Right ventricle myocardium superior (tissue), 1 donor: Measurements from ENCODE around the gene COL4A3. TPM values are rescaled to one million over a fixed set of nuclear protein-coding genes. Genes with fewer than 3 reads are reported as not detected.
A peak's percentile ranks its signal among the peaks of the same experiment; 100 is the strongest.

Experiments
- ATAC-seq: fragments of 200-7000 bp; cut with Tn5 transposase; one replicate; pipeline ENCODE4 v1.9.1; 2020; ENCODE audit warnings: mild to moderate bottlenecking; ENCODE audit not compliant: poor library complexity
- DNase-seq: peaks from one replicate; pipeline ENCODE4 v3.0.0-alpha.2; 2020
- intact Hi-C: fragments of 100-400 bp; cut with DNase I; formaldehyde crosslinking; loops from one replicate; pipeline ENCODE4 v1.11.2; 2022
- total RNA-seq: library from RNA; stranded (reverse); fragmentation: NEBNext Ultra II Directional; extraction: Animal tissue kit (Norgen Biotek cat#: 25700); gene quantifications from one replicate; pipeline ENCODE4 v1.2.1, GENCODE V29; 2021
- donor health status: DM: no; HTN: yes; CAD: no; lungs with severe emphysema.

COL4A3 gene
- total RNA-seq, 1 donor from 2014 or later = 5.8 TPM

DNA sequence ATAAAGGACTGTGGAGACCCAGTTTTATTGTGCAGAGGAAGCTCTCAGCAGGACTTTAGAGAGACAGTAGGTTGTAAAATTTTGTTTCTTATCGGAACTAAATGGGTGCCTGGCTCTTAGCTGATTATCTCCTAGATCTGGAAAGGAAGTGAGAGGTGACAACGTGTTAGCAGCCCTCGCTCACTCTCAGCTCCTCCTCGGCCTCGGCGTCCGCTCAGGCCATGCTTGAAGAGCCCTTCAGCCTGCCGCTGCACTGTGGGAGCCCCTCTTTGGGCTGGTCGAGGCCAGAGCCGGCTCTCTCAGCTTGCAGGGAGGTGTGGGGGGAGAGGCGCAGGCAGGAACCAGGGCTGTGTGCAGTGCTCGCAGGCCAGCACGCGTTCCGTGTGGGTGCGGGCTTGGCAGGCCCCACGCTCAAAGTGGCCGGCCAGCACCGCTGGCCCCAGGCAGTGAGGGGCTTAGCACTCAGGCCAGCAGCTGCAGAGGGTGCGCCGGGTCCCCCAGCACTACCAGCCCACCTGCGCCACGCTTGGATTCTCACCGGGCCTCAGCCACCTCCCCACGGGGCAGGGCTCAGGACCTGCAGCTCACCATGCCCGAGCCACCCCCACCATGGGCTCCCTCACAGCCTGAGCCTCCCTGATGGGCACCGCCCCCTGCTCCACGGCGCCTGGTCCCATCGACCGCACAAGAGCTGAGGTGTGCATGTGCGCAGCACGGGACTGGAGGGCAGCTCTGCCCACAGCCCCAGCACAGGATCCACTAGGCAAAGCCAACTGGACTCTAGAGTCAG is 156.1 kb downstream of the COL4A3 start:
- DNase-seq = no peak
- intact Hi-C loops = no loop called here
- ATAC-seq = no peak

DNA sequence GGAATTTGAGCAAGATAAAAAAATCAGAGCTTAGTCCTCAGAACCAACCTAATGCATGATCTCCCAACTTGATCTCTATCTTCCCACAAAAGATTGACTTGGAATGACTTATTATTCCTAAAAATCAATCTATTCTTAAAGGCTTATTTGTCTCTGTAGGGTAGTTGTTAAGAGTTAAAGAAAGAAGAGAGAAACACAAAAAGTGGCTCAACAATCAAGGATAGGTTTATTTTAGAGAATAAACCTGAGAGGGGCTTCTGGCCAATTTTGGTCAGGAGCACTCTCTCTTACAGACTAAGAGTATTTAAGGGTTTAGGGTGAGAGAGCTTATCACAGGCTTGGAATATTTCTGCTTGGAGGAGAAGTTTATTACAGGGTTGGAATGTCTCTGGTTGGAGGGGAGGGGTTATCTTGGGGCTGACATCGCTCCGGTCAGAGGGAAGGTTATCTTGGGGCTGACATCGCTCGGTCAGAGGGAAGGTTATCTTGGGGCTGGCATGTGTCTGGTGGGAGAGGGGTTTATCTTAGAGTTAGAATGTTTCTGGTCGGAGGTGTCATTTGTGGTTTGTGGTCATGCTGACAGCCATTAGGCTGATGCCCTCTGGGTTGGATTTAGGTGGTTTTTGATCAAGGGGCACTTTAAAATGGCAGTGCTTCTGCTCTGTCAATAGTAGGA is 158.2 kb downstream of the COL4A3 start:
- no peak for ATAC-seq
- intact Hi-C loops = no loop called here
- no peak for DNase-seq

DNA sequence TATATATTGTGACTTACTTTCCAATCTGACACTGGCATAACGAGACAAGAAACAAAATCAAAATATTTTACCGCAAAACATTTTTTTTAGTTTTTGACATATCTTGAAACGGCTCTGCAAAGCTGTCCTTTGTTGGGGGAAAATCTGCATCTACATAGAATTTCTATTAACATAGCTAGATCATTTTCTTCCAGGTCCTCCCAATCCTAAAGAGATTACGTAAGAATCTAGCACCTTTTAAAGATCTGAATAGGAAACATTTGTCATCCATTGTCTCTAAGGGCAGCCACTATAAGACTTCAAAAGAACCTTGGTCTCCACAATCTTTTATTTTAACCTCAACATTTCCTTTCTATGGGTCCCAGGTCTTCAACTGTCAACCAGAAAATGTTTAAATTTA is 159.4 kb downstream of the COL4A3 start:
- DNase-seq (no peak), ATAC-seq (no peak)
- intact Hi-C loops = no loop called here

DNA sequence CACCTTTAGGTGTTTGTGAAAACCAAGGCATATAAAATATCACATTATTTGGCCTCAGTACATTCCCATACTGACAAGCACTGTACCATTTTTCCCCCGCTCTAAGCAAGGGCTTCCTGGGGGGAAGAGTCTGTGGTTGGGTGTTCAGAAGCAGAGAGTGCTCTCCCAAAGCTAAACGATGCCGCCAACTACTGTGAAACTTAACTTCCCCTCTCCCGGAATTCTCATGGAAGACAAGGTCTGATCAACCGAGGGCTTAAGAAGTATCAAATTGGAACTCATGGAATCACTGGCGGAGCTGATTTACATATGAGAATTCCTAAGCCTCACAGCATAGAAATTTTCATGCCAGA is 160.2 kb downstream of the COL4A3 start:
- intact Hi-C loops = no loop called here
- ATAC-seq (peak; percentile 45), DNase-seq (no peak)

DNA sequence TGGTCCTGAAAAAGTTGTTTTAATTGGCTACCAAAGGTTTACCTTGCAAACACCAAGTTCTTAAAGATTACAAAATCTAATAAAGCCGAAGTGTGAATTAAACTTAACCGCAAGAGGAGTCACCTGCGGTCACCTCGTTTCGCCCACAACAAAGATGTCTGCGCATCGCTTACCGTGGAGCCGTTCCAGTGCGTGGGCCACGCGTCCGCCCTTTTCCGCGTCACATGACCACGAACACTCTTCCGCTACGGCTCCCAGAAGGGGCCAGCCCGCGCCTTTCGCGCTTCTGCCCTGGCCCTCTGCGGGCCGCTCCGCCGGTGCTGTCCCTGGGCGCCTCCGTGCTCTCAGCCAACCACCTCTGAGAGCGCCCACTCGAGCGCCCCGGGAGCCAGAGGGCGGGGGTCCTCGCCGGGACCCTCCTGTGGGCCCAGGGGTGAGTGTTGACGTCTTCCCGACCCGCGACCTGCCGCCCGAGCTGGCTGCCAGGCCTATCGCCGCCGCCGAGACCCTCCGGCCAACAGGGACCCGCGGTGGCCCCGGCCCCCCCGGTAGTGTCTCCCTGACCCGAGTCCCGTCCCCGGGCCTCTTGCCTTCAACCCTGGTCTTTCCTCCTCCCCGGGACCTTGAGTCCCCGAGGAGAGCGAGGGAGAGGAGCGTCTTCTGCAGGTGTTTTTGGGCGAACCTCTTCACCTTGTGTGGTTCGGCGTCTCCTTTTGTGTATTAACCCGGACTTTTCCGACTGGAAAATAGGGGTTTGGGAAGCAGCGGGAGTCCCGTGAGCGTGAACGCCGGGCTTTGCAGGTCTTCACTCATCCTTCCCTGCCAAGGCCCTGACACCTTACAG is 160.8 kb downstream of the COL4A3 start, which contains the start of gene MFF:
Gene MFF (plus strand): TSS at position 257 of the 844 bp plus-strand sequence. CDS start 5,415 bp downstream, outside the sequence.
- peak; percentile 96 for DNase-seq
- intact Hi-C loops = no loop called here
- ATAC-seq = peak; percentile 100

DNA sequence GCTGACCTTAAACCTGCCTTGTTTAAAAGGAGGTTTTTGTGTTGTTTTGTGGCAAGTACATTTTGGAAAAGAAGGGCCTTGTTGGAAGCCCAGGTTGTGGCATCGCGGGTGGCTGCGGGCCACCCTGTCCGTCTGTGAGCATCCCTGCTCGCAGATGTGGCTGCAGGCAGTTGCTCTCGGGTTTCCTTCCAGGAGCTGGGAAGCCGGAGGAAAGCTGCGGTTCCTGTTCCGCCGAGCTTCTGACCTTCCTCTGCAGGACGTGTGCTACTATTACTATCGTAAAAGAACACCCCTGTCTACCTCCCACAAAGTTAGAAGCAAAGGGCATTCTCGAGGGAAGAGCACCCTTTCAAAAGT is 161.4 kb downstream of the COL4A3 start:
- peak; percentile 56 for ATAC-seq
- intact Hi-C loops = no loop called here
- peak; percentile 44 for DNase-seq

DNA sequence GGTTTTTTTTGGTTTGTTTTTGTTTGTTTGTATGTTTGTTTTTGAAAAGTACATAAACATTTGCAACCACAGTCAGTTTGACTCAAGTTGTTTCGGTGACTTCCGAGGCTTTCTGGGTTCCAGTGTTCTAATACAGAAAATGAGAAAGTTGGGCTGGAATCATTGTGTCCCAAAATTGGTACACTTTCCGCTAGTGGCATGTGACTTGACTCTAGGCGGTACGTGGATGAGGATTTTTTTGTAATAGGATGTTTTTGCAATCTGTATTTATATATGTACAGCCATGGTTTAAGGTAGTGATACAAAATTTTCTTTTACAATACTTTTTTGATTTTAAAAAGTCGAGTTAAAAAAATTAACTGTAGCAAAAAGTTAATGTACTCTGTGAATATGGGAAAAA is 162.4 kb downstream of the COL4A3 start:
- no peak for ATAC-seq
- intact Hi-C loops = no loop called here
- no peak for DNase-seq

DNA sequence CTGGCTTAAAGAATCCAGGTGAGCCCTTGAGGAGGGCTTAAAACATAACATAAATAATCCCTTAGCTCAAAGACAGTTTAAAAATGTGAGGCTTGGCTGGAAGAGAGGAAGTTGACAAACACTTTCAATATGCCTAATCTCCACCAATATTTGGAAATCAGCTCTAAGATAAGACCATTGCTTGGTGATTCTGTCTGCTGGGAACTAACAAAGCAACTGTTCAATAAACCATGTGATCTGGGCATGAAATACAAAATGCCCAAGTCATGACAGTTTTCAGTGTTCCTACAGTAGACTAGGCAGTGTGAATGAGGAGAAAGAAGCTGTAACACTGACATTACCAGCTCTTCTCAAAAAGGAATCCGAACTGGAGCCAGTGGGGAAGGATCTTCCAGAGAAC is 171.3 kb downstream of the COL4A3 start:
- ATAC-seq (no peak), DNase-seq (no peak)
- intact Hi-C loops = no loop called here

DNA sequence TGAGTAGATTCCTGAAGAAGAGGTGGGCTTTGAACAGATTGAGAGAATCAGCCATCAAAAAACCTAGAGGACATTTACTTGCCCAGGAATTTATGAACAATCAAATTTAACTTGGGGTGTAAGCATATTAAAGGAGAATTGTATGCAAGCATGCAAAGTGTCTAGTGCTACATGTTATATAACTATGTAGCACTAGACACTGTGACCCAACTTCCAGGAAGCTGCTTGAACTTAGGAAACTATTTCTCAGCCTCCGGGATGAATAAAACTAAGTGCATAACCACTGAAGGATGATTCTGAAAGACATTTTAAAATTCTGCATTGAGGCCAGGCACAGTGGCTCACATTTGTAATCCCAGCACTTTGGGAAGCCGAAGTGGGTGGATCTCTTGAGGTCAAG is 173.0 kb downstream of the COL4A3 start:
- ATAC-seq (no peak), DNase-seq (no peak)
- intact Hi-C loops = no loop called here

DNA sequence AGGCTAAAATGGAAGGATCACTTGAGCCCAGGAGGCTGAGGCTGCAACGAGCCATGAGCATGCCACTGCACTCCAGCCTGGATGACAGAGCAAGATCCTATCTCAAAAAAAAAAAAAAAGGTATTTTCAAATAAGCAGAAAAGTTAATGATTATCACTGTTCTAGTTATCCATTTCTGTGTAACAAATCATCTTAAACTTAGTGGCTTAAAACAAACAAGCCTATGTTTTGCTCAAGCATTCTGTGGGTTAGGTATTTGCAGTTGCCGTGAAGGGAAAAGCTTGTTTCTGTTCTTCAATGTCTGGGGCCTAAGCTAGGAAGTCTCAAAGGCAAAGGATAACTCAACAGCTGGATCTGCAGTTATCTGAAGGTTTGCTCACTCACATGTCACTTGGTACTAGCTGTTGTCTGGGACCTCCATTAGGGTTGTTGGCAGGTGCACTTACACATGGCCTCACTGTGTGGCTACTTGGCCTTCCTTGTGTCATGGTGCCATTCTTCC is 174.7 kb downstream of the COL4A3 start:
- DNase-seq = no peak
- intact Hi-C loops = no loop called here
- ATAC-seq = no peak

DNA sequence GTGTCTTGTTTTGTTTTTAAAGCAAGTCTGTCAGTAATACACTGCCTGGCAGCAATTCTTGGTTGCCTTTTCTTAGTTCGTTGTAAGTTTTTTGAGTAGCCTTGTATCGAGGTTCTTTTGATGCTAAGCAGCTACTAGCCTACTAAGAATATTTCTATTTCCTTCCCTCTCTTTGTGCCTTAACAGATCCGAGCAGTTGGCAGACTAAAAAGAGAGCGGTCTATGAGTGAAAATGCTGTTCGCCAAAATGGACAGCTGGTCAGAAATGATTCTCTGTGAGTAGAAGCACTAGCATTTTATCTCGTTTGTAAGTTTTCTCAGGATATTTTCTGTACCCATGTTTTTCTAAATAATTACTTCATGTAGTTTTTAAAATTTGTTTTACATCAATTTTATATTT is 175.7 kb downstream of the COL4A3 start:
- intact Hi-C loops = no loop called here
- DNase-seq (no peak), ATAC-seq (no peak)

DNA sequence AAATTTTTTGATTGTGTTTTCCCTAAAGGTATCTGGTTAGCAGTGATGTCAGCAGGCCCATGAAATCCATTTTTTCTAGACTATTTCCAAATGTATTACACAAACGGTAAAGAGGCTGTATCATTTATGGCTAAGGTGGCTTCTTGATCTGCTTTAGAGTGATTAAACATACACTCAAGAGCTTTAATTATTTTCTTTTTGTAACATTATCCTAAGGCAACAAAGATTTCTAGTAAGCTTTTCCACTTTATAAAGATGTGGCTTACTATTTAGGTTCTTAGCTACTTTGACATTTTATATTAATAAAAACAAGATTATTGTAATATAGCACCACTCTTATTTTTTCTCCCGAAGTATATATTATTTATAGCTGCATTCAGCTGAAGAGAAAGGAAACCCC is 177.1 kb downstream of the COL4A3 start:
- ATAC-seq = no peak
- intact Hi-C loops = no loop called here
- no peak for DNase-seq

DNA sequence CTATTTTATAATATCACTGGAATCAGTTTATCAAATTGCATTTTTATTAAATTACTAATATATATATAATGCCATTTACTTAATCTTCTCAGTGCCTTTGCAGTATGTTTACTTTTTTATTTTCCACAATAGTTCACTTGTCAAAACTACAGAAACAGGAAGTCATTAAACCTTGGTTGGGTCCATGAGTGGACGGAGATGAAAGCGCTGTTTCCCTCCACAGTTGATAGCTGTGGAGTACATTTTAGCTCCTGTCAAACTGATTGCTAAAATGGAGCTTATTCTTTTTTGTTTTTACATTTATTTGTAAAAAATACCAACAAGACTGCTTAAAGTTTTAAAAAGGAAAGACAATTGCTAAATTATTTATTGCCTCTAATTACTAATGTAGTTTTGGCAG is 179.8 kb downstream of the COL4A3 start:
- ATAC-seq = no peak
- no peak for DNase-seq
- intact Hi-C loops = no loop called here

DNA sequence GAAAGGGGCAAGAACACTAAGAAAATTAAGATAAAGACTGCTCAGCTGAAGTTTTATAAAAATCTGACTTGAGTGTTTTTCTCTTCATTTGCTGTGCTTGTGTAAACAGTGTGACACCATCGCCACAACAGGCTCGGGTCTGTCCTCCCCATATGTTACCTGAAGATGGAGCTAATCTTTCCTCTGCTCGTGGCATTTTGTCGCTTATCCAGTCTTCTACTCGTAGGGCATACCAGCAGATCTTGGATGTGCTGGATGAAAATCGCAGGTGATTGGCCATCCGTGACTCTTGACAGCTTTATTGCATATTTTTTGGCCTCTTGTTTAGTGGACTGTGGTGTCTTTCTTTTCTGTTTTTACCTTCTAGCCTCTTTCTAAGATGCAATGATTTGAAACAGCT is 182.7 kb downstream of the COL4A3 start:
- ATAC-seq = no peak
- intact Hi-C loops = no loop called here
- DNase-seq = no peak

DNA sequence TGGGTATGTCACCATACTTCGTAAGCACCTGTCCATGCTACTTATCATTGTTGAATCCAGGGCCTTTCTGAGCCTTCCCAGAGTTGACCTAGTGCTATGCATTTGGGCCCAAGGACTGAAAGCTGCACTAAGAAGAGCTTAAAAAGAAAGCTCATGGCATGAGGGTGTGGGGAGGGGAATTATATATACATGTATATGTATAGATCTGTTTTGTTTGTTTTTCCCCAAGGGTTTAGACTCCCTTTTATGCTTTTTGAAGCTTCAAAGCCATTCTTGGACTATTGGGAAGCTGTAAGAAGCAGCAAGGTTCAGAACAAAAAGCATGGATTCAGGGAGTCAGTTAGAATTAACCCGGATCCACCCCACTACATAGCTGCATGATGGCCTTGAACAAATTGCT is 183.9 kb downstream of the COL4A3 start:
- intact Hi-C loops = no loop called here
- ATAC-seq (no peak), DNase-seq (no peak)

DNA sequence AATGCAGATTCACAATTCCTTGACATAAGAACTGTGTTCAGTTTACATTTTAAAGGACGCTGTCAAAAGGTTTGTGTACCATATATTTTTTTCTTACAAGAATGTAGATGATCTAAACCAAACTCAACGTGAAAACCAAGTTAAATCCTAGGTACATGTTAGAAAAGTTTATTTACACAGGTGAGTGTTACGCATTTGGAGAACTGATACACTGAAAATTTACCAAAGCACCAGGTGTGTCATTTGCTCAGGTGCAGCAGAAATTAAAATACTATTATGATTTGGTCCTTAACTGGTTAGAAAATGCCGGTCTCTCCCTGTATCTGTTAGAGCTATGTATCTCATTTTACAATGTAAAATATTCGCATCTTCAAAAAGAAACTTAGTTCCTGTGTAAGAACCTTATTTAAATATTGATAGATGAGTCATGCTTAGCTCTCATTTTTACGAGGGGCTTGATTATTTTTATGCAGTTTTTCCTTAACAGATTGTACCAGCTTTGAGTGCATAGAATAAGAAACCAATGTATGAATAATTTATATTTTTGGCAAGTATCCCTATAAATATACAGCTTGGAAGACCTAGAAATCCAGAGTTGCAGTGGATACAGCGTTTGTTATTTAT is 185.7 kb downstream of the COL4A3 start:
- intact Hi-C loops = no loop called here
- no peak for DNase-seq
- ATAC-seq = no peak

DNA sequence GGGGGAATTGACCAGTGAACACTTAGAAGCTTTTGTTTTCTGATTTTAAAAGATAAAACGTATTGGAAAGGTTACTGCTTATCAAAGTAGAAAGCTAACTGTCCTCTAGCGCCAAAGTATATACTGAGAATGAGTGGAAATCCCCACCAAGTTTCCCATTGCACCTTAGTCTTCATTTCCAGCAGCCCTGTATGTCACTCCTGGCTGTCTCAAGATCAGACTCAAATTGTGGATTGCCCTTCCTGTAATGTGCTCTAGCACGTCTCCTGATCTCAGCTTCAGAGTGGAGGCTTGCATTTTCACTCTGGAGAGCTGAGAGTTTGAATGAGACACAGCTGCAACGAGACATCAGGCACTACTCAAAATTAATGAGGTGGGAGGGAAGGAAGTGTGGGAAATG is 187.2 kb downstream of the COL4A3 start:
- intact Hi-C loops = no loop called here
- no peak for ATAC-seq
- no peak for DNase-seq

DNA sequence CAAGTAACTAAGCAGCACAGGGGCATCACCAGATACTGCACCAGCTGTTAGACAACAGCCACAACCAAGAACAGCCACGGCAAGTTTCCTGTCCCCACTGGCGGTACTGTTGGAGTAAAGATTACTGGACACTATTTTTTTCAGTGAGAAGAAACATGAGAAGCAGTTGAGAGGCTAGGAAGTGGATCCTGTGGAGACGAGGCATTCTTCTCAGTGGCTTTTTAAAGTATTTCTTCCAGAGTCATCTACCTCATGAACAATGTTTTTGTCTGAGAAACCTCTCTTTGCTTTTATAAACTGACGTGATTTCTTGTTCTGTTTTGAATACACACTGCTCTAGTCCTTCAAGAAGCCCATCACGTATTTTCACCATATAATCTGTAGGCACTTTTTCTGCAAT is 195.9 kb downstream of the COL4A3 start:
- no peak for DNase-seq

DNA sequence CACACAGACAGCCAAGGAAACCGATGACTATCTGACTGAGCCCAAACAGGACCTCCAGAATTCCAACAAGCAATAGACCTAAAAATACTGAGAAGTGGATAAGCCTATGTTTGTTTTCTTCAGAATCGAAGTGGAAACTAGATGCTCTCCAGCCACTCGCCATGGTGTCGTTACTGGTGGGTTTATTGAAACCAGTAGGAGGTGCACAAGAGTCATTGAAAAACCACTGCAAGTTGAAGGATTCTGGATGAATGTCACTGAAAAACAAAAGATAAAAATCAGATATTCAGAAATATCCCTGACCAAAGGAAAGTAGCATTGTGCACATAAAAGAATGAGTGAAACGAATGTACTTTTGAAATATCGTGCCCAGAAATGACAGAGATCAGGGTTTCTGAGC is 199.3 kb downstream of the COL4A3 start:
- no peak for DNase-seq
- ATAC-seq = no peak
- intact Hi-C loops = no loop called here

More for the DNA sequence above, 195.9 kb downstream of the COL4A3 start:
- intact Hi-C loops = no loop called here
- no peak for ATAC-seq
